C4-2B (cell line): ENCODE results near the gene RSL1D1.
"Not testable (repeated sequence)": the region's sequence is repeated elsewhere in the genome, so short reads cannot be mapped to it uniquely, and the experiment has no call there.

Source experiments
- ZFX ChIP-seq: fragments of 450-650 bp; IDR thresholded peaks from 2 replicates; pipeline ENCODE4 v1.6.1; 2017
- TF ChIP-seq, protein P1 (sequence below): fragments of 450-650 bp; conservative IDR thresholded peaks from 2 replicates; pipeline ENCODE4 v1.5.1; 2017; ENCODE audit warnings: mild to moderate bottlenecking

DNA sequence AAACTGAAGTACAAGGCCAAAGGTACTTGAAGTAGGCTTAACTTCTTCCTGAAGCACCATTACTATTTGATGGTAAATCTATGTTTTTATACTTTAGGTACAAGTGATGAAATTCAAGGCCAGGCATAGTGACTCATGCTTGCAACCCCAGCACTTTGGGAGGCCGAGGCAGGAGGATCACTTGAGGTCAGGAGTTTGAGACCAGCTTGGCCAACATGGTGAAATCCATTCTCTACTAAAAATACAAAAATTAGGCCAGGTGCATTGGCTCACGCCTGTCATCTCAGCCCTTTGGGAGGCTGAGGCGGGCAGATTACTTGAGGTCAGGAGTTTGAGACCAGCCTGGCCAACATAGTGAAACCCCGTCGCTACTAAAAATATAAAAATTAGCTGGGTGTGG, 27.7 kb downstream of the RSL1D1 start:
- TF ChIP-seq, protein P1, sequence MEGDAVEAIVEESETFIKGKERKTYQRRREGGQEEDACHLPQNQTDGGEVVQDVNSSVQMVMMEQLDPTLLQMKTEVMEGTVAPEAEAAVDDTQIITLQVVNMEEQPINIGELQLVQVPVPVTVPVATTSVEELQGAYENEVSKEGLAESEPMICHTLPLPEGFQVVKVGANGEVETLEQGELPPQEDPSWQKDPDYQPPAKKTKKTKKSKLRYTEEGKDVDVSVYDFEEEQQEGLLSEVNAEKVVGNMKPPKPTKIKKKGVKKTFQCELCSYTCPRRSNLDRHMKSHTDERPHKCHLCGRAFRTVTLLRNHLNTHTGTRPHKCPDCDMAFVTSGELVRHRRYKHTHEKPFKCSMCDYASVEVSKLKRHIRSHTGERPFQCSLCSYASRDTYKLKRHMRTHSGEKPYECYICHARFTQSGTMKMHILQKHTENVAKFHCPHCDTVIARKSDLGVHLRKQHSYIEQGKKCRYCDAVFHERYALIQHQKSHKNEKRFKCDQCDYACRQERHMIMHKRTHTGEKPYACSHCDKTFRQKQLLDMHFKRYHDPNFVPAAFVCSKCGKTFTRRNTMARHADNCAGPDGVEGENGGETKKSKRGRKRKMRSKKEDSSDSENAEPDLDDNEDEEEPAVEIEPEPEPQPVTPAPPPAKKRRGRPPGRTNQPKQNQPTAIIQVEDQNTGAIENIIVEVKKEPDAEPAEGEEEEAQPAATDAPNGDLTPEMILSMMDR = not testable (repeated sequence)
- not testable (repeated sequence) for TF ChIP-seq ZFX
